HFFc6 (cell line): Measurements from ENCODE around the gene SET. TPM values are rescaled to one million over a fixed set of nuclear protein-coding genes. Genes with fewer than 3 reads are reported as not detected.

Experiments
- DNase-seq: peaks from one replicate; pipeline ENCODE4 v3.0.0-alpha.2; 2018
- H3K27ac Mint-ChIP-seq: 2 replicates; pipeline ENCODE4 v1.8.0; 2020; ENCODE audit warnings: mild to moderate bottlenecking, mixed read lengths
- H3K27me3 Mint-ChIP-seq: 2 replicates; pipeline ENCODE4 v1.8.0; 2021; ENCODE audit warnings: mild to moderate bottlenecking, moderate library complexity, mixed read lengths; ENCODE audit not compliant: insufficient read depth
- H3K36me3 Mint-ChIP-seq: 2 replicates; pipeline ENCODE4 v1.8.0; 2021; ENCODE audit warnings: low read depth, mixed read lengths
- H3K4me1 Mint-ChIP-seq: 2 replicates; pipeline ENCODE4 v1.8.0; 2020; ENCODE audit warnings: low read depth, mixed read lengths
- H3K4me3 Mint-ChIP-seq: 2 replicates; pipeline ENCODE4 v1.8.0; 2020; ENCODE audit warnings: mild to moderate bottlenecking, moderate library complexity, mixed read lengths
- H3K9me3 Mint-ChIP-seq: 2 replicates; pipeline ENCODE4 v1.8.0; 2020; ENCODE audit warnings: mild to moderate bottlenecking, mixed read lengths
- total RNA-seq, 6 experiments: library from RNA; stranded (reverse); fragmentation: NEBNext Ultra II Directional; extraction: Animal tissue kit (Norgen Biotek cat#: 25700); gene quantifications; 2 replicates in 1 of 6; 3 replicates in 5 of 6; pipeline ENCODE4 v1.2.3, GENCODE V29; 2021
- TF ChIP-seq, protein P1 (sequence below): fragments of 200-600 bp; sonication (generic); IDR thresholded peaks from 2 replicates; pipeline ENCODE4 v1.5.0; 2021; ENCODE audit warnings: antibody characterized with exemption, mild to moderate bottlenecking

SET gene
- total RNA-seq, 6 experiments from 2014 or later: 297 to 358 (median 343) TPM

DNA sequence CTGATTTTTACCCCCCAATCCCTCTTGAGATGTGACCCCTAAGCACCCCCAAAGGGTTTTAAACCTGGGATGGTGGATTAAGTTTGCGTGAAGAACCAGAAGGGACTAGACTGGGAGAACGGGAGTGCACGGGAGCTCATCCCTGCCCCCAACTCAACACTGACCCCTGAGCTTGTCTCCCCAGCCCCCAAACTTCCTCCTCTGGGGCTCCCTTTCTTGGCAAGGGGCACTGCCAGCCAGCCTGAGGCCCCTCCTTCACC, 5.0 kb upstream of the SET start:
- Mint-ChIP-seq H3K9me3 (no peaks in the 10 kb centered on the region), H3K4me3 (peak overlapping the region; percentile 100)

GRCh38 chr9:128684325-128685199, 4.5 kb upstream of the SET start:
- Mint-ChIP-seq H3K27me3 (peaks cover 5% of the 10 kb centered on the region; the same call in 1 of the 2 replicates), H3K27ac (peak overlapping the region; percentile 98), H3K4me1 (peaks cover 44% of the 10 kb centered on the region), H3K9me3 (no peaks in the 10 kb centered on the region), H3K4me3 (peak overlapping the region; percentile 100), H3K36me3 (peaks cover 4% of the 10 kb centered on the region; the same call in 1 of the 2 replicates)
- TF ChIP-seq, protein P1, sequence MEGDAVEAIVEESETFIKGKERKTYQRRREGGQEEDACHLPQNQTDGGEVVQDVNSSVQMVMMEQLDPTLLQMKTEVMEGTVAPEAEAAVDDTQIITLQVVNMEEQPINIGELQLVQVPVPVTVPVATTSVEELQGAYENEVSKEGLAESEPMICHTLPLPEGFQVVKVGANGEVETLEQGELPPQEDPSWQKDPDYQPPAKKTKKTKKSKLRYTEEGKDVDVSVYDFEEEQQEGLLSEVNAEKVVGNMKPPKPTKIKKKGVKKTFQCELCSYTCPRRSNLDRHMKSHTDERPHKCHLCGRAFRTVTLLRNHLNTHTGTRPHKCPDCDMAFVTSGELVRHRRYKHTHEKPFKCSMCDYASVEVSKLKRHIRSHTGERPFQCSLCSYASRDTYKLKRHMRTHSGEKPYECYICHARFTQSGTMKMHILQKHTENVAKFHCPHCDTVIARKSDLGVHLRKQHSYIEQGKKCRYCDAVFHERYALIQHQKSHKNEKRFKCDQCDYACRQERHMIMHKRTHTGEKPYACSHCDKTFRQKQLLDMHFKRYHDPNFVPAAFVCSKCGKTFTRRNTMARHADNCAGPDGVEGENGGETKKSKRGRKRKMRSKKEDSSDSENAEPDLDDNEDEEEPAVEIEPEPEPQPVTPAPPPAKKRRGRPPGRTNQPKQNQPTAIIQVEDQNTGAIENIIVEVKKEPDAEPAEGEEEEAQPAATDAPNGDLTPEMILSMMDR: no peak
- DNase-seq: peak; percentile 79

More for the DNA sequence above, 5.0 kb upstream of the SET start:
- H3K27me3 Mint-ChIP-seq: peaks cover 5% of the 10 kb centered on the region; the same call in 1 of the 2 replicates
- H3K4me1 Mint-ChIP-seq: peaks cover 44% of the 10 kb centered on the region
- H3K36me3 Mint-ChIP-seq: peaks cover 4% of the 10 kb centered on the region; the same call in 1 of the 2 replicates
- no peak for DNase-seq
- TF ChIP-seq, protein P1: no peak
- peak overlapping the region; percentile 98 for H3K27ac Mint-ChIP-seq

DNA sequence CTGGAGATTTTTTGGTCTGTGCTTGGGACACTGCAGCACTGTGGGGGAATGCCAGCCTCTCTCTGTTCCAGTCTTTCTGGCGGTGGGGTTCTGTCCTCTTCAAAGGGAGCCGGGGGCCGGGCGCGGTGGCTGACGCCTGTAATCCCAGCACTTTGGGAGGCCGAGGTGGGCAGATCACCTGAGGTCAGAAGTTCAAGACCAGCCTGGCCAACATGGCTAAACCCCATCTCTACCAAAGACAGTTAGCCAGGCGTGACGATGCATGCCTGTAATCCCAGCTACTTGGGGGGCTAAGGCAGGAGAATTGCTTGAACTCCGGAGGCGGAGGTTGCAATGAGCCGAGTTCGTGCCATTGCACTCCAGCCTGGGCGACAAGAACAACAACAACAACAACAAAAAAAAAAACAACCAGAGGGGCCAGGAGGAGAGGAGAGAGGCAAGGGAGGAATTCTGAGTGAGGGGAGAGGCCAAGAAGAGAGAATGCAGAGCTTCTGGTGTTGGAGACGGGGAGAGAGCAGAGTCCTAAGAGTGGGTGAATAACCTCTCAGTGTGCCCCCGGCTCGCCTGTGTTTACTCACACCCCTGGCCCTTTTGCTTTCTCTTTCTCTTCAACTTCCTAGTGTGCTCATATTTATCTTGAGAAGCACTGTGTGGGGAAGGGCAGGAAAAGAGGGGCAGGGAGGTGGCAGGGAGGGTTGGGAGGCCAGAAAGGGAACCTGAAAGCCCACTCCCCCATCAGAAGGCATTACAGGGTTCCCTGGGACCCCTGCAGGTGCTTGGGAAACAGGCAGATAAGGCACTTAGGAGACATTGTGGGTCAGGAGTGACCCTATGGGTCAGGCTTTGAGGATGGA, 3.2 kb upstream of the SET start:
- Mint-ChIP-seq H3K36me3 (peaks cover 11% of the 10 kb centered on the region), H3K27me3 (peaks cover 5% of the 10 kb centered on the region), H3K4me3 (peak overlapping the region; percentile 25; the same call in 1 of the 2 replicates), H3K27ac (peak overlapping the region; percentile 98; the same call in 1 of the 2 replicates), H3K4me1 (peaks cover 44% of the 10 kb centered on the region), H3K9me3 (no peaks in the 10 kb centered on the region)
- TF ChIP-seq, protein P1: no peak
- no peak for DNase-seq

DNA sequence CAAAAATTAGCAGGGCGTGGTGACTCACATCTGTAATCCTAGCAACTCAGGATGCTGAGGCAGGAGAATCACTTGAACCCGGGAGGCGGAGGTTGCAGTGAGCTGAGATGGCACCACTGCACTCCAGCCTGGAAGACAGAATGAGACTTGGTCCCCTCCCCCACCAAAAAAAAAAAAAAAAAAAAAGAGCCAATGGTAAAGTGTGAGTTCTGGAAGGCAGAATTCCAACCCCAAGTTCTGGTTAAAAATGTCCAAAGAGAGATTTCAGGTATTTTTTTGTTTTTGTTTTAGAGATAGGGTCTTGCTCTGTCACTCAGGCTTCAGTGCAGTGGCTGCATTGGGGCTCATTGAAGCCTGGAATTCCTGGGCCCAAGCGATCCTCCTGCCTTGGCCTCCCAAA, 1.6 kb upstream of the SET start:
- Mint-ChIP-seq H3K27me3 (peaks cover 5% of the 10 kb centered on the region), H3K4me1 (peaks cover 55% of the 10 kb centered on the region), H3K4me3 (no peak overlapping the region), H3K27ac (no peak overlapping the region), H3K36me3 (peaks cover 17% of the 10 kb centered on the region), H3K9me3 (no peaks in the 10 kb centered on the region)
- DNase-seq: no peak
- TF ChIP-seq, protein P1: no peak

GRCh38 chr9:128689293-128689774, 312 bp downstream of the SET start:
- no peak for DNase-seq

More at GRCh38 chr9:128689293-128689774, 312 bp downstream of the SET start:
- no peaks in the 10 kb centered on the region for H3K9me3 Mint-ChIP-seq
- H3K27ac Mint-ChIP-seq: peak overlapping the region; percentile 55; the same call in 1 of the 2 replicates
- H3K27me3 Mint-ChIP-seq: peaks cover 5% of the 10 kb centered on the region
- TF ChIP-seq, protein P1: no peak
- peaks cover 27% of the 10 kb centered on the region for H3K36me3 Mint-ChIP-seq
- peak overlapping the region; percentile 41; the same call in 1 of the 2 replicates for H3K4me3 Mint-ChIP-seq
- peaks cover 47% of the 10 kb centered on the region for H3K4me1 Mint-ChIP-seq
